Gastrocnemius medialis (tissue), 4 donors: Measurements from ENCODE around the gene SP2.

Source experiments
- CTCF ChIP-seq, 5 experiments: fragments of 450-650 bp in 3 of 5; fragments of 200-600 bp in 2 of 5; sonication (generic) in 2 of 5; IDR thresholded peaks in 4 of 5; conservative IDR thresholded peaks in 1 of 5; 1 replicate in 4 of 5; 2 replicates in 1 of 5; pipeline ENCODE4 v1.5.1; 2016 to 2019; ENCODE audit warnings: antibody characterized with exemption in 5 of 5, mild to moderate bottlenecking in 3 of 5, moderate library complexity in 3 of 5
- POLR2A ChIP-seq, 2 donors: fragments of 450-650 bp; IDR thresholded peaks; one replicate each; pipeline ENCODE4 v1.6.1; 2017; ENCODE audit warnings: antibody characterized with exemption in 2 of 2, mild to moderate bottlenecking in 2 of 2, moderate library complexity in 2 of 2

- no peak for TF ChIP-seq CTCF (IDR thresholded peaks at IDR 0.05 in 4 of 5, conservative IDR thresholded peaks at IDR 0.05 in 1 of 5)
- TF ChIP-seq POLR2A (IDR thresholded peaks at IDR 0.05) = no peak
Measured at GRCh38 chr17:47913050-47913449, 17.0 kb downstream of the SP2 start.
